ENCODE data around the gene ASL.
"Not testable (repeated sequence)": the region's sequence is repeated elsewhere in the genome, so short reads cannot be mapped to it uniquely, and the experiment has no call there.

DNA sequence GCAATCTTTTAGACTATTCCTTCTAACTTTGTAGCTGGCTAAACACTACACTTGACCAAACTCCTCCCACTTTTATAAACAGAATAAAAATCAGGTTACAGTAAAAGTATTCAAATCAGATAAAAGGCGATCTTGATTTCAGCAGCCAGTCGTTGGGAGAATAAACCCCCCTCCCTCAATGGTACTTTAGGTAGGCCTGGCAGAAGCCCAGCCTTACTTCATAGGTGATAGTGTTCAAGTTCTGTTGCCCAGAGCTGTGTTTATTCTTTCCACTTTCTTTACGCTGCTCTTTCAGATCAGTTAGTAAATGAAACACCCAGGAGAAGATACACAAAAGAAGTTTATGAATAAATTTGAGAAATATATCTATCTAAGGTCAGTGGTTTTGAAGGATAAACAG lies 47.3 kb upstream of the ASL start:
- TF ChIP-seq, protein P1, sequence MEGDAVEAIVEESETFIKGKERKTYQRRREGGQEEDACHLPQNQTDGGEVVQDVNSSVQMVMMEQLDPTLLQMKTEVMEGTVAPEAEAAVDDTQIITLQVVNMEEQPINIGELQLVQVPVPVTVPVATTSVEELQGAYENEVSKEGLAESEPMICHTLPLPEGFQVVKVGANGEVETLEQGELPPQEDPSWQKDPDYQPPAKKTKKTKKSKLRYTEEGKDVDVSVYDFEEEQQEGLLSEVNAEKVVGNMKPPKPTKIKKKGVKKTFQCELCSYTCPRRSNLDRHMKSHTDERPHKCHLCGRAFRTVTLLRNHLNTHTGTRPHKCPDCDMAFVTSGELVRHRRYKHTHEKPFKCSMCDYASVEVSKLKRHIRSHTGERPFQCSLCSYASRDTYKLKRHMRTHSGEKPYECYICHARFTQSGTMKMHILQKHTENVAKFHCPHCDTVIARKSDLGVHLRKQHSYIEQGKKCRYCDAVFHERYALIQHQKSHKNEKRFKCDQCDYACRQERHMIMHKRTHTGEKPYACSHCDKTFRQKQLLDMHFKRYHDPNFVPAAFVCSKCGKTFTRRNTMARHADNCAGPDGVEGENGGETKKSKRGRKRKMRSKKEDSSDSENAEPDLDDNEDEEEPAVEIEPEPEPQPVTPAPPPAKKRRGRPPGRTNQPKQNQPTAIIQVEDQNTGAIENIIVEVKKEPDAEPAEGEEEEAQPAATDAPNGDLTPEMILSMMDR (IDR thresholded peaks at IDR 0.05; ENCODE audit: low read depth, low read length), result not testable (repeated sequence)
- TF ChIP-seq POLR2A (IDR thresholded peaks at IDR 0.05; ENCODE audit: extremely low read depth, insufficient read length); MAX (IDR thresholded peaks at IDR 0.05; ENCODE audit: low read depth, low read length); MYC (IDR thresholded peaks at IDR 0.05; ENCODE audit: low read depth, low read length): not testable (repeated sequence)

Data from NB4 (cell line).